Prostate gland (tissue), 2 donors: ENCODE data around the gene TAF1C.

Source experiments
- POLR2A ChIP-seq: fragments of 450-650 bp; IDR thresholded peaks from one replicate; pipeline ENCODE4 v1.6.1; 2016; ENCODE audit warnings: antibody characterized with exemption, mild to moderate bottlenecking
- TF ChIP-seq, protein P1 (sequence below), 4 experiments: fragments of 200-600 bp in 2 of 4; fragments of 450-650 bp in 2 of 4; sonication (generic) in 2 of 4; IDR thresholded peaks; 1 replicate in 3 of 4; 2 replicates in 1 of 4; pipeline ENCODE4 v1.5.1; 2016 to 2019; ENCODE audit warnings: antibody characterized with exemption in 4 of 4, mild to moderate bottlenecking in 2 of 4, moderate library complexity in 2 of 4

DNA sequence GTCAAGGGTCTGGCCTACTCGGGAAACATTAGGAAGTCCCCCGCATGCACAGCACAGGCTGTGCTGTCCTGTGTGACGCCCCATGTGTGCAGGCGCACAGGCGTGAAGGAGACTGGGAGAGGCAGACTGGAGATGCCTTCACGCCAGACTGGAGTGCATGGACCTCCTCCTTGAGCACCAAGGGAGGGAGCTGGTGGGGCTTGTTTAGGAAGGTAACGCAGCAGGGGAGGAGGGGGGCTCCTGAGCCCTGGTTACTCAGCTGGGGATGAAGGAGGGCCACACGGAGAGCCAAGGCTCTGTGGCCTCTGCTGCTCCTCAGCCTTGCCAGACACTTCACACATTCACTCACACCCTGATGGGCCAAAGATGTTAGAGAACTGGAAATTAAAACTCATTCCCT is 49.6 kb downstream of the TAF1C start:
- TF ChIP-seq, protein P1, sequence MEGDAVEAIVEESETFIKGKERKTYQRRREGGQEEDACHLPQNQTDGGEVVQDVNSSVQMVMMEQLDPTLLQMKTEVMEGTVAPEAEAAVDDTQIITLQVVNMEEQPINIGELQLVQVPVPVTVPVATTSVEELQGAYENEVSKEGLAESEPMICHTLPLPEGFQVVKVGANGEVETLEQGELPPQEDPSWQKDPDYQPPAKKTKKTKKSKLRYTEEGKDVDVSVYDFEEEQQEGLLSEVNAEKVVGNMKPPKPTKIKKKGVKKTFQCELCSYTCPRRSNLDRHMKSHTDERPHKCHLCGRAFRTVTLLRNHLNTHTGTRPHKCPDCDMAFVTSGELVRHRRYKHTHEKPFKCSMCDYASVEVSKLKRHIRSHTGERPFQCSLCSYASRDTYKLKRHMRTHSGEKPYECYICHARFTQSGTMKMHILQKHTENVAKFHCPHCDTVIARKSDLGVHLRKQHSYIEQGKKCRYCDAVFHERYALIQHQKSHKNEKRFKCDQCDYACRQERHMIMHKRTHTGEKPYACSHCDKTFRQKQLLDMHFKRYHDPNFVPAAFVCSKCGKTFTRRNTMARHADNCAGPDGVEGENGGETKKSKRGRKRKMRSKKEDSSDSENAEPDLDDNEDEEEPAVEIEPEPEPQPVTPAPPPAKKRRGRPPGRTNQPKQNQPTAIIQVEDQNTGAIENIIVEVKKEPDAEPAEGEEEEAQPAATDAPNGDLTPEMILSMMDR (IDR thresholded peaks at IDR 0.05), result no peak
- no peak for TF ChIP-seq POLR2A
